Stomach smooth muscle (tissue), 2 donors: Measurements from ENCODE around the gene RPS6KA3.
"Not testable (repeated sequence)": the region's sequence is repeated elsewhere in the genome, so short reads cannot be mapped to it uniquely, and the experiment has no call there.

ENCODE experiments used
- H3K27ac ChIP-seq: one replicate; pipeline ENCODE4 v1.7.0; 2013; ENCODE audit warnings: mild to moderate bottlenecking, low read length, inconsistent platforms
- H3K27me3 ChIP-seq, 2 donors: one replicate each; pipeline ENCODE4 v1.7.0; 2013; ENCODE audit warnings: low read length in 2 of 2; ENCODE audit not compliant: insufficient read depth in 2 of 2, control insufficient read depth in 1 of 2
- H3K36me3 ChIP-seq, 2 donors: one replicate each; pipeline ENCODE4 v1.7.0; 2013; ENCODE audit warnings: low read length in 2 of 2; ENCODE audit not compliant: control insufficient read depth in 2 of 2, insufficient read depth in 2 of 2
- H3K4me1 ChIP-seq: one replicate; pipeline ENCODE4 v1.7.0; 2013; ENCODE audit warnings: low read length; ENCODE audit not compliant: control insufficient read depth, insufficient read depth
- H3K4me3 ChIP-seq, 2 donors: one replicate each; pipeline ENCODE4 v1.7.0; 2013; ENCODE audit warnings: low read length in 2 of 2
- H3K9ac ChIP-seq, 2 donors: one replicate each; pipeline ENCODE4 v1.7.0; 2013; ENCODE audit warnings: low read length in 2 of 2, mild to moderate bottlenecking in 1 of 2
- H3K9me3 ChIP-seq, 2 donors: one replicate each; pipeline ENCODE4 v1.7.0; 2013; ENCODE audit warnings: low read length in 2 of 2; ENCODE audit not compliant: control insufficient read depth in 2 of 2
- donor health status: healthy.
- donor health status: Pancreatic carcinoma.

RPS6KA3 gene

GRCh38 chrX:20197641-20198210 lies 69.0 kb downstream of the RPS6KA3 start:
- no peak overlapping the region for H3K9ac ChIP-seq
- H3K4me1 ChIP-seq, result no peaks in the 10 kb centered on the region
- H3K27ac ChIP-seq, result no peak overlapping the region
- H3K9me3 ChIP-seq, result no peaks in the 10 kb centered on the region
- no peaks in the 10 kb centered on the region for H3K27me3 ChIP-seq
- no peak overlapping the region for H3K4me3 ChIP-seq
- no peaks in the 10 kb centered on the region for H3K36me3 ChIP-seq

DNA sequence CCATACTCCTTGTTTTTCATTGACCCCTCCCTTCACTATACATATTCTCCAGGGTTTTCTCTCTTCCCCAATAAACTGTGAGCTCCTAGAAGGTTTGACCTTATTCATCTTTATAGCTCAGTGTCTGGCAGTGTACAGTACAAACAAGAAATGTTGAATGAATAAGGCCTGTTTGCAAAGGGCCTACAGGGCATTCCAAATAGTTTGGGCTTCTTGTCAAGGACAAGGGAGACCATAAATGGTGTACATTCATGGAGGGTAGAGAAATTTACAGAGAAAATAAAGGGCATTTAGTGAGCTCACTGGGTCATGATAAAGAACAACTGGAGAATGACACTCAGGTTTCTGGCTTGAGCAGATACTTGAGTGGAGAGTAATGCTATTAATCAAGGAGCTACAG lies 77.5 kb downstream of the RPS6KA3 start:
- H3K36me3 ChIP-seq, result peaks cover 0 to 3% of the 10 kb centered on the region in 2 donors
- H3K4me3 ChIP-seq, result no peak overlapping the region
- H3K27ac ChIP-seq, result no peak overlapping the region
- H3K4me1 ChIP-seq, result no peaks in the 10 kb centered on the region
- no peaks in the 10 kb centered on the region for H3K27me3 ChIP-seq
- no peak overlapping the region for H3K9ac ChIP-seq
- no peaks in the 10 kb centered on the region for H3K9me3 ChIP-seq

- Histone ChIP-seq H3K27ac (no peak overlapping the region), H3K36me3 (no peaks in the 10 kb centered on the region)
These were observed 84.9 kb downstream of the RPS6KA3 start for GRCh38 chrX:20181598-20182329.

DNA sequence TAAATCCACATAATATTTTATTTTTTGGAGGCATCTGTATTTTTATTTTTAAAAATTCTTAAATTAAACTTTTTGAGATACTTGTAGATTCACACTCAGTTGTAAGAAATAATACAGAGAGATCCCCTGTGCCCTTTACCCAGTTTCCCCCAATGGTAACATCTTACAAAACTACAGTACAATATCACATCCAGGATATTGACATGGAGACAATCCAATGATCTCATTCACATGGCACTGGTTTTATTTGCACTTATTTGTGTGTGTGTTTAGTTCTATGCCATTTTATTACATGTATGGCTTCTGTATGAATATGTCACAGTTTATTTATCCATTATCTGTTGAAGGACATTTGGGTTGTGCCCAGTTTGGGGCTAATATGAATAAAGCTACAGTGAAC lies 89.6 kb downstream of the RPS6KA3 start:
- Histone ChIP-seq H3K27me3 (peaks cover 0 to 2% of the 10 kb centered on the region in 2 donors), H3K36me3 (peaks cover 8 to 11% of the 10 kb centered on the region in 2 donors), H3K9me3 (no peaks in the 10 kb centered on the region), H3K9ac (no peak overlapping the region), H3K4me1 (no peaks in the 10 kb centered on the region), H3K27ac (no peak overlapping the region), H3K4me3 (no peak overlapping the region)

More at GRCh38 chrX:20181598-20182329, 84.9 kb downstream of the RPS6KA3 start:
- no peaks in the 10 kb centered on the region for H3K27me3 ChIP-seq
- no peaks in the 10 kb centered on the region for H3K9me3 ChIP-seq
- no peak overlapping the region for H3K4me3 ChIP-seq
- H3K9ac ChIP-seq, result no peak overlapping the region
- H3K4me1 ChIP-seq, result no peaks in the 10 kb centered on the region

DNA sequence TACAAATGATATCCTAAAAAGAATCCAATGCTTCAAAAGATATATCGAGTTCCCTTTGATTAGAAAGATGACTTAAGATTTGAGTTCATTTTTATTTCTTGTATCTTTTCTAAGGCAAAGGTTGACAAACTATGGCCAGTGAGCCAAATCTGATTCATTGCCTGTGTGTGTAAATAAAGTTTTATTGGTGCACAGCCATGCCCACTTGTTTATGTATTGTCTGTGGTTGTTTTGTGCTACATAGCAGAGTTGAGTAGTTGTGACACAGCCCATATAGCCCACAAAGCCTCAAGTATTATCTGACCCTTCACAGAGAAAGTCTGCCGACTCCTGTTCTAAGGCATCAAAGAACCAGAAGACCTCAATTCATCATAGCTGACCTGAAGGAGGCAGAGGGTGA lies 92.9 kb downstream of the RPS6KA3 start:
- H3K4me3 ChIP-seq, result no peak overlapping the region
- peaks cover 0 to 2% of the 10 kb centered on the region in 2 donors for H3K27me3 ChIP-seq
- H3K9me3 ChIP-seq, result no peaks in the 10 kb centered on the region
- H3K4me1 ChIP-seq, result no peaks in the 10 kb centered on the region
- H3K36me3 ChIP-seq, result peaks cover 8 to 14% of the 10 kb centered on the region in 2 donors
- H3K27ac ChIP-seq, result no peak overlapping the region
- no peak overlapping the region for H3K9ac ChIP-seq

DNA sequence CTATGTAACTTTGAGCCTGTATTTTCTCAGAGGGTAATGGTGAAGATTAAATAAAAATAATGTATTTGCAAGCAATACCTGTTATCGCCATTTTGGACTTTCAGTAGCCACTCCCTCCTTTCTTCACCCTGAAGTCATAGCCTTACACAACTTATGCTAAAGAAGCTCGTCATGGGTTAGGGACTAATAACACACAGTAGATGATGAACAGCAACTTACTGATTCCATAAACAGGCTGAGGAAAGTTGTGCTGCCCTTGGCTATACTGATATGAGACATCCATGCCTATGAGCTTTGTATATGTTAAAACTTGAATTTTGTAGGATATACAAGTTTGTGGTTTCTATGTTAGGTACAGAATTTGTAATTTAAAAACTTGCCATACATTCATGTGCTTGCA lies 93.4 kb downstream of the RPS6KA3 start:
- H3K36me3 ChIP-seq, result peaks cover 8 to 14% of the 10 kb centered on the region in 2 donors

DNA sequence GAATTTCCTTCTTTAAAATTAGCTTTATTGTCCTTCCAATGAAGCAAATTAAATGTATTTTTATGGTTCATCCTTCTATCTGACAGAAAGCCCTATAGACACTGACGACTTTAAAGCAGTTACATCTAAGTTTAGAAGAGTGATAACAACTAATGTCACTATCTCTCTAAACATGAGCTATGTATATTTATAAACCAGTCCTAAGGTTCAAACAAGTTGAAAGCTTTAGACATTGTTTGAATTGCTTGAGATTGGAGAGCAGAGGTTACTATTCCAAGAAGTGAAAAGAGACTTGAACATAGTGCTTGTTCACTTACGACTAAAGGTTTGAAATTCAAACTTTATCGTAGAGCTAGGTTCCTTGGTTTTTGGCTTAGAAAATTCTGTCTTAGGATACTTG lies 94.8 kb downstream of the RPS6KA3 start:
- H3K4me3 ChIP-seq, result no peak overlapping the region
- no peaks in the 10 kb centered on the region for H3K4me1 ChIP-seq
- no peak overlapping the region for H3K27ac ChIP-seq
- H3K9ac ChIP-seq, result no peak overlapping the region
- H3K9me3 ChIP-seq, result no peaks in the 10 kb centered on the region
- H3K36me3 ChIP-seq, result peaks cover 10 to 14% of the 10 kb centered on the region in 2 donors
- peaks cover 0 to 2% of the 10 kb centered on the region in 2 donors for H3K27me3 ChIP-seq

More for the DNA sequence above, 93.4 kb downstream of the RPS6KA3 start:
- no peak overlapping the region for H3K4me3 ChIP-seq
- no peak overlapping the region for H3K27ac ChIP-seq
- H3K4me1 ChIP-seq, result no peaks in the 10 kb centered on the region
- H3K9me3 ChIP-seq, result no peaks in the 10 kb centered on the region
- H3K9ac ChIP-seq, result no peak overlapping the region
- H3K27me3 ChIP-seq, result peaks cover 0 to 2% of the 10 kb centered on the region in 2 donors

DNA sequence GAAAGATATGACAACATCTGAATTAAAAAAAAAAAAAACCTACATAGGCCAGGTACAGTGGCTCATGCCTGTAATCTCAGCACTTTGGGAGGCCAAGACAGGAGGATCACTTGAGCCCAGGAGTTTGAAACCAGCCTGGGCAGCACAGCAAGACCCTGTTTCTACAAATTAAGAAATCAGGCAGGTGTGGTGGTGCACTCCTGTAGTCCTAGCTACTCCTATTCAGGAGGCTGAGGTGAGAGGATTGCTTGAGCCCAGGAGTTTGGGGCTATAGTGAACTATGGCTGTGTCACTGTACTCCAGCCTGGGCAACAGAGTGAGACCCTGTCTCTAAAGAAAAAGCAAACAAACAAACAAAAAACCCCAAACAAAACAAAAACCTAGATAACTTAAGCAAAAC lies 104.2 kb downstream of the RPS6KA3 start:
- not testable (repeated sequence) for H3K4me3 ChIP-seq, H3K27me3 ChIP-seq, H3K4me1 ChIP-seq, H3K27ac ChIP-seq, H3K9ac ChIP-seq, H3K9me3 ChIP-seq
- peaks cover 5 to 12% of the 10 kb centered on the region in 2 donors for H3K36me3 ChIP-seq

DNA sequence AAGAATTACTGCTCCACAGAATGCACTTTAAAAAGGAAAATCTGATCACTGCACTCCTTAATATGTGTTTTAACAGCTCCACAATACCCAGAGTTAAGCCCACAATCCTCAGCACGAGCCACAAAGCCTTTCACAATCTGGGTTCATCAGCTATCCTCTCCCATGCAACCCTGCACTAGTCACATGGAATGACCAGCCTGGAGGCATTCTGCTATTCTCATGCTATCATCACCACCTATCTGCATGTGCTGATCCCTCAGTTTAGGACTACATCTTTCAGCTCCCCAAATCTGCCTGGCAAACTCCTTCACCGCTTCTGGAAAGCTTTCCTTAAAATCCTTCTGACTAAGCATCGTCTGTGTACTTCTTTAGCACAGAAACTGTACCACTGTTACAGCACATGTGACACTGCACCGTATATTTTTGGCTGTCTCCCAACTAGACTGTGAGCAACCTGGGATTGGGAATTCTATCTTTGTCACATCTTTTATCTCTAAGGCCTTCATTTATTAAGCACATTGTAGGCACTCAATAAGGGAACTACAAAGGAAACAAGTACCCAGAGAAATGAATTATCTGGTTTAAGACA lies 106.8 kb downstream of the RPS6KA3 start:
- Histone ChIP-seq H3K4me3 (no peak overlapping the region), H3K27ac (no peak overlapping the region), H3K9ac (no peak overlapping the region), H3K9me3 (no peaks in the 10 kb centered on the region), H3K27me3 (peaks cover 0 to 6% of the 10 kb centered on the region in 2 donors), H3K4me1 (no peaks in the 10 kb centered on the region), H3K36me3 (peaks cover 8 to 20% of the 10 kb centered on the region in 2 donors)

- Histone ChIP-seq H3K9me3 (peaks cover 0 to 3% of the 10 kb centered on the region in 2 donors), H3K27ac (no peak overlapping the region), H3K27me3 (peaks cover 0 to 4% of the 10 kb centered on the region in 2 donors), H3K4me1 (no peaks in the 10 kb centered on the region), H3K4me3 (no peak overlapping the region), H3K9ac (no peak overlapping the region), H3K36me3 (peaks cover 3 to 13% of the 10 kb centered on the region in 2 donors)
These were observed 115.0 kb downstream of the RPS6KA3 start for GRCh38 chrX:20151689-20152088.

DNA sequence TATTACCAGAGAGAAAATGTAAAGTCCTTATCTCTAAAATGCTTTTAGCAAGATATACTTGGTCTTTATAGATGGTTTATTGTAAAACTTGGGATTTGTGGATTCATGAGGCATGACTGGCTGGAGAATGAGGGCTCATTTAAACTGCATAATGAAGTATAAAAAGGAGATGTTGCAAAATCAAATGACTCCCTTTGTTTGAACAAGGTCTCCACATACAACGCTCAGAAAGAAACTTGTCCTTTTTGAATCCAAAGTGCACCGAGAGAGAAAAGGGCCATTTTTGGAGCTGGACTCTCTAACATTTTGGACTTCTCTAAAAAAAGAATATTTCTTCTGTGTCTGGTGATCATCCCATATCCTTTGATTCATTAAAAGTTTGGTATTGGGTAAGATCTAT lies 117.4 kb downstream of the RPS6KA3 start:
- Histone ChIP-seq H3K4me3 (no peak overlapping the region), H3K9me3 (peaks cover 0 to 3% of the 10 kb centered on the region in 2 donors), H3K27ac (no peak overlapping the region), H3K27me3 (peaks cover 0 to 4% of the 10 kb centered on the region in 2 donors), H3K9ac (no peak overlapping the region), H3K4me1 (no peaks in the 10 kb centered on the region), H3K36me3 (peaks cover 0 to 6% of the 10 kb centered on the region in 2 donors)
